ENCODE data around the gene CYP20A1.

- no peak for TF ChIP-seq ZNF766 (CRISPR knock-in tag; conservative IDR thresholded peaks at IDR 0.05)
- no peak for TF ChIP-seq BMI1 (IDR thresholded peaks at IDR 0.05; ENCODE audit: low read length)
- TF ChIP-seq ZBTB34 (CRISPR knock-in tag; IDR thresholded peaks at IDR 0.05): no peak
Measured at GRCh38 chr2:203344667-203345066, 105.8 kb downstream of the CYP20A1 start.

Measured in K562 (cell line).